NCI-H510A treated with DMSO at 0.1 percent for 48 hours (cell line): ENCODE measurements around the gene COL24A1.
"Not testable (repeated sequence)": the region's sequence is repeated elsewhere in the genome, so short reads cannot be mapped to it uniquely, and the experiment has no call there.

Source experiments
- DNase-seq: peaks from one replicate; lab custom pipeline; 2025; lab: John Stamatoyannopoulos, UW

The COL24A1 gene

GRCh38 chr1:86152887-86153286 is 3.7 kb downstream of the COL24A1 start:
- DNase-seq = no peak

DNA sequence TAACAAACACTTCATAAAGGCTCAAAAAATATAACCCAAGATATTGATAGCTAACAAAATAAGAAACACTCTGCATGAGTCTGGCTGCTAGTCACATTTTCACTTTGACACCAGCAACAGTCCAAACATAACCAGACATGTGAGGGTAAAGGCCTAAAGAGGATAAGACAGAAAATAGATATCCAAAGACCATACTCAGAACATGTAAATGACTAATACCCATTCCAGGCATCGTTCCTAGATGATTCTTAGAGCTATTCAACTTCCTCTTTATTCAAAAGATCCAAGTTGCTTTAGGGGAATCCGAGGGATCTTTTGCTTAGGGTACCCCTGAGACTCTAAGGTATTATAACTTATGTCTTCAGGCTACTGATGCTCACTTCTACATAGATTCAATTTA is 5.1 kb downstream of the COL24A1 start:
- DNase-seq = no peak

- no peak for DNase-seq
Observed at GRCh38 chr1:86150553-86151055, 6.0 kb downstream of the COL24A1 start.

DNA sequence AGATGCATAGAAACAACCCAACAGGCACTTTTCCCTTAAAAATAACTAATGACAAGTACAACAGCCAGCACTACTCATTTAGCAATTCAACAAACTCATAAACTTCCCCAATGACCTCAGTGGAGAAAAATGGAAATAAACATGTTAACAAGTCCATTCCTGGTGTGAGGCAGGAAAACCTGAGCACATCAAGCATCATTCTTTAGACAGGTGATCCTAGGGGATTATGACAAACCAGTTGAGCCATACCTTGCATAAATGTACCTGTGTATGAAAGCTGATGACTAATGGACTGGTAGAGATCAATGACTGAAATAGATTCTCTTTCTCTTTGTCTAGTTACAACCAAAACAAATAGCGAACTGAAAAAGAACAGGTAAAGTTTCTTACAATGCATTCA is 7.0 kb downstream of the COL24A1 start:
- DNase-seq = no peak

DNA sequence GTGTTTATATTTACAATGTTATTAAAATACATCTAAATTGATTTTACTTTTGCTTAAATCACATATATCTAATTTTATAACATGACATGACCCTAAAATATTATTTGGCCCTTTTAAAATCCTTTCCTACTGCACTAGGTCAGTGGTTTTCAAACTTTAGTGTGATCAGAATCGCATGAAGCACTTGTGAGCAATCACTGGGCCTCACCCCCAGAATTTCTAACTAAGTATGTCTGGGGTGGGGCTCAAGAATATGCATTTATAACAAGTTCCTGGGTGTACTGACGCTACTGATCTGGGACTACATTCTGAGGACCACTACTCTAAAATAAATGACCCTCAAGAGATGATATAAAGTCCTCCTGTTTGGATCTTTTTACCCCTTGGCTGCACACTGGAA is 8.8 kb downstream of the COL24A1 start:
- no peak for DNase-seq

GRCh38 chr1:86146566-86146965 is 10.0 kb downstream of the COL24A1 start:
- DNase-seq = no peak

DNA sequence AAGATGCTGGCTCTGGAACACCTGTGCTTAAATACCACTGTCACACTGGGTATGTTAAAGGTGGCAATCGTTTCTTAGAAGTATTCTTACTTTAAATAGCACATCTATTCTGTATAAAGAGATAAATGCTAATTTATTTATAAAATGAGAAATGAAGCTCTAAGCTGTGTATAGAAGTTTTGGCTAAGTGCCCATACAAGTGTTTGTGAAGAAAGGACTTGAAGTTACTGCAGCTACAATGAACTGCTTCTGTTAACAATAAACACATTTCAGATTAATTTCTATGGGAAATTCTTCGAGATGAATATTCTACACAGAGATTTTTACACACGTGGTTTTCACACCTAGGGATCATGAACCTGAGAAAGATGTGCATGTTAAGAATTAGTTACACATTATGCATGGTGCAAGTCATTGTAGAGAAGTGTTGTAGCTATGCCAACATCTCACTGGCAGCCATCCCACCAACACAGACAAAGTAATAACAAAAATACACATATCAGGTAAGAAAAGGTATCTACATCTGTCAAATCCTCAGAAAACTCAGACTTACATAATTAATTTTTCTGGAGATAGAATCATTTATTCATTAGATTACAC is 16.2 kb downstream of the COL24A1 start:
- DNase-seq = no peak

GRCh38 chr1:86138746-86139145 is 17.8 kb downstream of the COL24A1 start:
- DNase-seq = no peak

GRCh38 chr1:86137436-86137835 is 19.1 kb downstream of the COL24A1 start:
- no peak for DNase-seq

- DNase-seq = no peak
Observed at GRCh38 chr1:86119214-86119764, 37.3 kb downstream of the COL24A1 start.

DNA sequence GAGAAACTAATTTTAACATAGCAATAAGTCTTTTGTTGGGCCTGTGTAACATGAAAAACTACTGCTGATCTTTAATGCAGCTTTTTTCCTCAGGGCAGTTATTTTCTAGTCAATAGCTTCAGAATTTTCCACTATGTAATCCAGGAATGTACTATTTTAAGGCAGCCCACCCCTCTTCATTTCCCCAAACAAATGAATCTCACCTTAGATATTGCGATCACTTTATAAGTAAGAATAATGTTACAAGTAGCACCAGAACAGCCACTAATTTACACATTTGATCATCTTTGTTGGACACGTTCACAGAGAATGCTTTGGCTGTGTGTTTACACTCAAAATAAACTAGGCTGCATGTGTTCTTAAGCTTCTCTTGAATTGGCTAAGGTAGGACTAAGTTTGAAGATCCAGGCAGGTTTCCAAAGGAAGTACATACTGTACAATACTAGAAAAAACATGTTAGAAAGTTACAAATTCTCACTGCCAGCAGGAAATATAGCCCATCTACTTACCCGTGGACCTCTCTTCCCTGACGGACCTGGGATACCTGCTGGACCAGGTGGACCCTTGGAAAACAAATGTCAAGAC is 41.7 kb downstream of the COL24A1 start:
- DNase-seq = no peak

- no peak for DNase-seq
Observed at GRCh38 chr1:86114236-86114635, 42.3 kb downstream of the COL24A1 start.

- DNase-seq = not testable (repeated sequence)
Observed at GRCh38 chr1:86111590-86111989, 45.0 kb downstream of the COL24A1 start.

- no peak for DNase-seq
Observed at GRCh38 chr1:86110451-86111129, 46.0 kb downstream of the COL24A1 start.

DNA sequence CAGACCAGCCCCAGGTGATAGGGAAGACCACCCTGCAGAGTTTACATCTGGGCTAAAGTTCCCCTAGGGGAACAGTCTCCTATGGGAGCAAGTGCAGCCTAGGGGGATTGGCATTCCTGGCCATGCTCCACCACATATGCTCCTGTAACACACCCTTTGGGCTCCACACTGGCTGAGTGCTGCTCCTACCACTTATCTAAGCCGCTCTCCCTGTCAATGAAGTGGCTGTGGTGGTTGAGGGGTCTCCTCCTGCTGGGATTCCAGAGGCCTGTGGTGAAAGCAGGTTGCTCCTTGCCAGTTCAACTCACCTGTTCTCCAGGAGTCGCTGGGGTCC is 51.1 kb downstream of the COL24A1 start:
- DNase-seq = peak; percentile 77

DNA sequence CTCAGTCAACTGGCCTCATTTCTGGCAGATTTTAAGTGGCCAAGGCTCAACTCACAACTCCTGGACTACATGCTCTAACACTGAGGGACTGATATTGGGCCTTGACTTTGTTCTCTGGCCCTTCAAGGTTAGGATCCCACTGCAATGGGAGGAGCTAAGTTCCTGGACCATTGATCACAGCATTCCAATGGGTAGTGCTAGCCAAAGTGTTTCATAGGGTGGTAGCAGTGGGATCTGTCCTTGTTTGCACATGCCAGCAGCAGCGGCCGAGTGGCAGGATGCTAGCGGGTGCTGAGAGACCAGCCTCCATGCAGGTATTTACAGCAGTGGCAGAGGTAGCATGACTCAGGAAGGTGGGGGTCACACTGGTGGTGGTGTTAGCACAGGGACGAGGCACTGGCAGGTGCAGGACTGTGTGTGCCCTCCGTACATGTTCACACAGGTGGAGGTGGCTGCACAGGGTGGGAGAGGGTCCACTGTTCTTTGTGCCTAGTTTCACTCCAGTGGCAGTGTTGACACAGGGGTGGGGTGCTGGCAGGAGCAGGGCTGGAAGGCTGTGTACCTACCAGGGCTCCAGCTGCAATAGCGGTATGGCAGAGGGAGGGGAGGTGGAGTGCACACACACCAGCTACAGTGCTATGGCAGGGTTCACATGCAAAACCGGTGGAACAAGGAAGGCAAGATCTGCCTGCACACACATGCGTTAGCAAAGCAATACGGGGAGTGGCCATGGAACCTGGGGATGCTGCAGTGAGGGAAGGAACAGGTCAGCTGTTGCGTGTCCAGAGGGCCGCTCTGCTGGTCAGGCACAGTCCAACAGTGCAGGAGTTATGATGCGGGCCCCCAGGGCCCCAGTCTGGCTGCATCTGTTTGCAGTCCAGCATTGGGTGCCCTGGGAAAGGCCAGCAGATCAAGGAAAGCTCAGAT is 51.7 kb downstream of the COL24A1 start:
- peak; percentile 98 for DNase-seq

- DNase-seq = no peak
Observed at GRCh38 chr1:86101616-86102015, 55.0 kb downstream of the COL24A1 start.

DNA sequence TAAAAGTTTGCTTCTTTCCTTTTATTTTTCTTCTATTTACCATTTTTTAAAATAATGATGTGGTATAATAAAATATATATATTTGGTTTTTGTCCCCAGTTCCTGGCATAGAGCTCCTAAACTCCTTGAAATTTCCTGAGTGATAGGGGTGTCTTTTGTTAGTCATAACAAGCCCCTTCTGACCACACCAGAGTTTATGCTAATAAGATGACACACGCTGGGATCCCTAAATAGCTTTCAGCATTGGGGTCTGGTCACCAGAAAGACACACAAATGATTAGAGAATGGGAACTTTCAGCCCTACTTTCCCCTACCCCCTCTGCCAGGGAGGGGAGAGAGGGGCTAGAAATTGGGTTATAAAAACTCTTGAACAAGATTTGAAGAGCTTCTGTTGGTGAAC is 56.2 kb downstream of the COL24A1 start:
- no peak for DNase-seq

GRCh38 chr1:86089765-86090164 is 66.8 kb downstream of the COL24A1 start:
- DNase-seq = no peak

- DNase-seq = no peak
Observed at GRCh38 chr1:86085741-86086409, 70.7 kb downstream of the COL24A1 start.

DNA sequence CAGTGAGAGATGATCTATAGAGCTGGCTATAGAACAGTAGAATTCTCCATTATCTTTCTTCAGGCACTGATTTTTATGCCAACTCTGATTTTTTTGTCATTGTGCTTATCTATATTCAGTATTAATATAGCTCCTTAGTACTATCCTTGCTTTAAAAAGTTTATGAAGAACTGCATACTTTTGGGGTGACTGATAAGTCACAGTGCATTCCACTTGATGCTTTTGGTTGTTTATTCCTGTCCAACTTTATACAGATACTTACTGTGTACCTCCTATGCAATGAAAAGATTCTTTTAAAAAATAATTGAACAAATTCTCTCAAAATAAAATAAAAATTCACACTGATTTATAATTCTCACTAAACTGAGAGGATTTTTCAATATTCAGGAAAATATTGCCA is 71.6 kb downstream of the COL24A1 start:
- DNase-seq = no peak

GRCh38 chr1:86082183-86082582 is 74.4 kb downstream of the COL24A1 start:
- peak; percentile 16 for DNase-seq
